Measurements from ENCODE around the gene SARM1.
A peak's percentile ranks its signal among the peaks of the same experiment; 100 is the strongest.

Gene SARM1

GRCh38 chr17:28369684-28370034 lies 1.8 kb upstream of the SARM1 start:
- DNase-seq, result no peak

GRCh38 chr17:28370035-28370743 lies 1.3 kb upstream of the SARM1 start, which contains the start of gene VTN:
Gene VTN (minus strand): TSS chr17:28370307. CDS start chr17:28370203, 104 bp downstream.
- no peak for DNase-seq

GRCh38 chr17:28370744-28371103 lies 770 bp upstream of the SARM1 start:
- no peak for DNase-seq

DNA sequence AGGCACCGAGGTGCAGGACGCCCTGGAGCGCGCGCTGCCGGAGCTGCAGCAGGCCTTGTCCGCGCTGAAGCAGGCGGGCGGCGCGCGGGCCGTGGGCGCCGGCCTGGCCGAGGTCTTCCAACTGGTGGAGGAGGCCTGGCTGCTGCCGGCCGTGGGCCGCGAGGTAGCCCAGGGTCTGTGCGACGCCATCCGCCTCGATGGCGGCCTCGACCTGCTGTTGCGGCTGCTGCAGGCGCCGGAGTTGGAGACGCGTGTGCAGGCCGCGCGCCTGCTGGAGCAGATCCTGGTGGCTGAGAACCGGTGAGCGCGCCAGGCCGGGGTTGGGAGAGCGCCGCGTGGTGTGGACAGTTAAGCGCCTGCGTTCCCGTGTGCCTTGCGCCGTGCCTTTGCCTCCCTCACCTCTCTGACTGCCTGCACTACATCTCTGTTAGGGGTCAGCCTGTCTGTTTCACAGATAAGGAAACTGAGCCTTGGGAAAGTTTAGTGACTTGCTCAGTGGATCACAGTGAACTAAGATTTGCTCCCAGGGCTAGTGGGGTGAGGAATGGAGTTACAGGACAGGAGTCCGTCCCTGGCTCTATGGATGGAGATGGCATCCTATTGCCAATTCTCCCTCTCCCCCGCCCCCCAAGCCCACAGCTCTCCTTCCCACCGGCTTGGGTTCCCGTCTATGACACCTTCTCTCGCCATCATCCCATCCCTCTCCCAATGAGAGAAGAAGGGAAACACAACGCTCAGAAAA lies 880 bp downstream of the SARM1 start:
- DNase-seq, result peak in 1 of 6 experiments; percentile 36

DNA sequence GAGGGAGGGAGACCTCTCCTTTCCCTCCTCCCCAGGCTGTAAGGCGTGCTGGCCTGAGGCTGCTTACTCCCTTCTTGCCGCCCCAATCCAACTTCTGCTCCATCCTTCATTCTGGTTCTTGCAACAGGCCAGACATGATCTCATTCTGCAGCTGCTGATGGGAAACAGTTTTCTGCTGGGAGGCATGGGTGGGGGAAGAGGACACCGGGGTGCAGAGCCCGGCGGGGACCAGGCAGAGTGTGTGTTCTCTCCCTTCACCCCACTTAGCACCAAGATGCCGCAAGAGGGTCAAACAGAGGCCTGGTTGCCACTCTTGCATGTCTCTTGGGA lies 1.4 kb downstream of the SARM1 start:
- DNase-seq, result no peak

DNA sequence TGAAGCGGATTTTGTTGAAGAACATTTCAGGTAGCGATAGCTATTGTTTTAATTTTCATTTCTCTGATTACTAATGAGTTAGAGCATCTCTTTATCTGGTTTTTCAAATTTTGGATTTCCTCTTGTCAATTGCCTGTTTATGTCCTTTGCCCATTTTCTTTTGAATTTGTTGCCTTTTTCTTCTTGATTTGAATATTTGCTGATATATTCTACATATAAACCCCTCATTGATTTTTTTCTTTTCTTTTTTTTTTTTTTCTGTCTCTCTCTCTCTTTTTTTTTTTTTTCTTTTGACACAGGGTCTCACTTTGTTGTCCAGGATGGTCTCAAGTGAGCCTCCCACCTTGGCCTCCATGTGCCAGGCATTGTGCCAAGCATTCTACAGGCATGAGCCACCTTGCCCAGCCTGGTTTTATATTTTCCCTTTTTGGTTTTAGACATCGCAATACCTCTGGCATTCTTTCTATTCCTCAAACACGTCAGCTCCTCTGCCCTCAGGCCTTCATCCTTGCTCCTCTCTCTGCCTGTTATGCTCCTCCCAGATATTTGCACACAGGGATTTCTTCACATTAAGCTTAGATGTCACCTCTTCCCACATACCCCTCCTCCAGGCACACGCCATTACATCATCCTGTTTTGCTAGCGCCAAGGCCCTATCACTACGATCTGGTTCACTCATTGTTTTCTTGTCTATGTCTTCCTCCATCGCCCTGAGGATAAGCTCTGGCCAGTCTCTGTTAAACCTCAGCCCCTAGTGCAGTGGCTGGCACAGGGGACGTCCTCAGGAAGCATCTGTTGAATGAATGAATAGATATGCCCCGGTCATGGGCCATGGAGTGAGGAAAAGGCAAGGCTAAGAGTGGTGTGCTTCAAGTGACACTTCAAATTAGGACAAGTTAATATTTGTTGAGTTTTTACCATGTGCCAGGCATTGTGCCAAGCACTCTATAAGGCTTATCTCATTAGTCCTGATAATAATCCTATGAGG lies 8.6 kb downstream of the SARM1 start:
- DNase-seq, result no peak

- DNase-seq, result peak in 1 of 6 experiments; percentile 7
Measured at GRCh38 chr17:28381141-28381825, 9.8 kb downstream of the SARM1 start.

DNA sequence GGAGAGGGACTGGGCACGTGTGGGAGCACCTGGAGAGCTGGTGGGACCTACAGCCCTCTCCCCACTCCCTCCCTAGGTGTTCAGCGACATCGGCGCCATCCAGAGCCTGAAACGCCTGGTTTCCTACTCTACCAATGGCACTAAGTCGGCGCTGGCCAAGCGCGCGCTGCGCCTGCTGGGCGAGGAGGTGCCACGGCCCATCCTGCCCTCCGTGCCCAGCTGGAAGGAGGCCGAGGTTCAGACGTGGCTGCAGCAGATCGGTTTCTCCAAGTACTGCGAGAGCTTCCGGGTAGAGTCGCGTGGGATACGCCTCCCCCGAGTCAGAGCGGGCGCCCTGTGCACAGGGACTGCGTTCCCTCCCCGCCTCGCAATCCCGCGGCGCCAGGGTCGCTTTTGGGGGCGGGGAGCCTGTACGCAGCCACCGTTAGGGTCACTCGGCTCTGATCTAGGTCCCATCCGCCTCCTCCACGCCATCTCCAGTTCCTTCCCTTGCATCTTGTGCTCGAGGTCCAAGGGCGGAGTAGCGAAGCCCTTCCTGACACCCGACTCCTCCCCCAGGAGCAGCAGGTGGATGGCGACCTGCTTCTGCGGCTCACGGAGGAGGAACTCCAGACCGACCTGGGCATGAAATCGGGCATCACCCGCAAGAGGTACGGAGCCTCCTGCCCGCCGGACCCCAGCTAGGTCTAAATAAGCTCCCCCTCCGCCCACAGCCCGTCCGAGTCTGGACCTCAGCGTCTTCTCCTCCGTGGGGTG lies 13.0 kb downstream of the SARM1 start:
- DNase-seq, result peak; percentile 29 to 64 (median 44)

GRCh38 chr17:28385037-28385400 lies 13.5 kb downstream of the SARM1 start:
- DNase-seq, result no peak

- DNase-seq, result peak in 1 of 6 experiments; percentile 7
Measured at GRCh38 chr17:28385406-28385805, 13.9 kb downstream of the SARM1 start.

GRCh38 chr17:28386391-28386790 lies 14.9 kb downstream of the SARM1 start:
- no peak for DNase-seq

DNA sequence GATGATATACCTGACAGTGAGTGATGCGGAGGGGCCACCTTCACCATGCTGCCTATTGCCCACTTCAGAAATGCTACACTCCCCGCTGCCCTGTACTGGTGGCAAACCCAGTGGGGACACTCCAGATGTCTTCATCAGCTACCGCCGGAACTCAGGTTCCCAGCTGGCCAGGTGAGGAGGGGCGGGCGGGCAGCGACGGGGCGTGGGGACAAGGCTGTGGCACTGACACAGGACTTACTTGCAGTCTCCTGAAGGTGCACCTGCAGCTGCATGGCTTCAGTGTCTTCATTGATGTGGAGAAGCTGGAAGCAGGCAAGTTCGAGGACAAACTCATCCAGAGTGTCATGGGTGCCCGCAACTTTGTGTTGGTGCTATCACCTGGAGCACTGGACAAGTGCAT lies 16.6 kb downstream of the SARM1 start:
- DNase-seq, result no peak

GRCh38 chr17:28390141-28390540 lies 18.6 kb downstream of the SARM1 start:
- no peak for DNase-seq

DNA sequence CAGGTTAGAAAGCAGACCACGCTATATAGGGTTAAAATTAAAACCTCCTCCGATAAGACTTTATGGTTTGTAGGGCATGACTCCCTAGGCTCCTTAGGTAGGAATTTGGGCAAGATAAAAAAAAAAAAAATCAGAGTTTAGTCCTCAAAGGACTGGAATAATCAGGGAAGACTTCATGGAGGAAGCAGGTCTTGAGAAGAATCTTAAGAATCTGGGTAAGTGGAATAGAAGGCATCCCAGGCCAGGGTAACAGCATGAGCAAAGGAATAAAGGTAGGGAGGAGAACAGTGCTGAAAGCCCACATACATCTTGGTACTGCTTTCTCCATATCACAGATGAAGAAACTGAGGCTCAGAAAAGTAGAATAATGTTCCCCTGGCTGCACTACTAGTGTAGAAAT lies 19.1 kb downstream of the SARM1 start:
- DNase-seq, result no peak

GRCh38 chr17:28390984-28391383 lies 19.5 kb downstream of the SARM1 start:
- DNase-seq, result no peak

GRCh38 chr17:28391401-28391800 lies 19.9 kb downstream of the SARM1 start:
- no peak for DNase-seq

GRCh38 chr17:28392491-28392890 lies 21.0 kb downstream of the SARM1 start:
- DNase-seq, result no peak

DNA sequence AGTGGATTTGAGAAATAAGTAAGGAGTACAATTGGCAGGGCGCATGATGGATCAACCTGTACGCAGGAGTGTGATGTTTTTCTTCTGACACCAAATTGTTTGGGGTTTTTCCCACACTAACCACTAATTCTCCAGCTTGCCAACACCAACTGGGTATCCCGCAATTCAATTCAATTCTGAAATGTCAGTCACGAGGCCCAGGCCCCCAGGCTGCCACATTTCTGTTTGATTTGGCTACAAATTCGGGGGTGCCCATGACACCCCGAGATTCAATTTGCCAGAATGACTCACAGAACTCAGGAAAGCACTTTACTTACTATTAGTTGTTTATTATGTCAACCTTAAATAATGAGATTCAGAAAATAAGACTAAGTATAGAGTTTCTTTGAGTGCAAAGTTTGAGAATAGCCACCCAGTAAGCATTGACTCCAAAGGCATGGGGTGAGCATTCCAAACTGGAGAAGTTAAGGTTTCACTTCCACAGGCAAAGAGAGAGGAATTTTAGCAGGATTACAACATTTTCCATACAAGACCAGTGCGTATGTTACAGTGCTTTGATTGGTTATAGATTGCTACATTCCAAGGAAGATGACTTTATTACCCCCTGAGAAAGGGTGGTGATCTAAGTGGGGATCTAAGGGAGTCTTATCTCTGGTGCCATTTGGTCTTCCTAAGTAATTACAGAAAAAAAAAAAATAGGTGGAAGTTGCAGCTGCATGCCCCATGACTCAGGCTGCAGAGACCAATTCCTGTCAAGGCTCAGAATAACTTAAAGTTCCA lies 23.0 kb downstream of the SARM1 start:
- DNase-seq, result no peak

GRCh38 chr17:28395426-28395825 lies 23.9 kb downstream of the SARM1 start:
- DNase-seq, result no peak

- no peak for DNase-seq
Measured at GRCh38 chr17:28395968-28396367, 24.5 kb downstream of the SARM1 start.

GRCh38 chr17:28396635-28397239 lies 25.2 kb downstream of the SARM1 start:
- no peak for DNase-seq
